ENCODE data around the gene AS3MT. TPM values are rescaled to one million over a fixed set of nuclear protein-coding genes. Genes with fewer than 3 reads are reported as not detected.
"Not testable (repeated sequence)": the region's sequence is repeated elsewhere in the genome, so short reads cannot be mapped to it uniquely, and the experiment has no call there.

AS3MT gene
- total and polyA plus RNA-seq, 12 donors: 177 to 910 (median 303) TPM

- Histone ChIP-seq H3K27me3 (no peaks in the 10 kb centered on the region), H3K4me3 (no peak overlapping the region), H3K27ac (no peak overlapping the region), H3K36me3 (replicated peaks in 1 of 2) (no peaks in the 10 kb centered on the region), H3K9me3 (replicated peaks in 1 of 3) (no peaks in the 10 kb centered on the region), H3K4me1 (replicated peaks in 1 of 2) (no peaks in the 10 kb centered on the region)
- no peak for DNase-seq
- no peak for TF ChIP-seq POLR2A (IDR thresholded peaks at IDR 0.05)
- TF ChIP-seq, protein P1, sequence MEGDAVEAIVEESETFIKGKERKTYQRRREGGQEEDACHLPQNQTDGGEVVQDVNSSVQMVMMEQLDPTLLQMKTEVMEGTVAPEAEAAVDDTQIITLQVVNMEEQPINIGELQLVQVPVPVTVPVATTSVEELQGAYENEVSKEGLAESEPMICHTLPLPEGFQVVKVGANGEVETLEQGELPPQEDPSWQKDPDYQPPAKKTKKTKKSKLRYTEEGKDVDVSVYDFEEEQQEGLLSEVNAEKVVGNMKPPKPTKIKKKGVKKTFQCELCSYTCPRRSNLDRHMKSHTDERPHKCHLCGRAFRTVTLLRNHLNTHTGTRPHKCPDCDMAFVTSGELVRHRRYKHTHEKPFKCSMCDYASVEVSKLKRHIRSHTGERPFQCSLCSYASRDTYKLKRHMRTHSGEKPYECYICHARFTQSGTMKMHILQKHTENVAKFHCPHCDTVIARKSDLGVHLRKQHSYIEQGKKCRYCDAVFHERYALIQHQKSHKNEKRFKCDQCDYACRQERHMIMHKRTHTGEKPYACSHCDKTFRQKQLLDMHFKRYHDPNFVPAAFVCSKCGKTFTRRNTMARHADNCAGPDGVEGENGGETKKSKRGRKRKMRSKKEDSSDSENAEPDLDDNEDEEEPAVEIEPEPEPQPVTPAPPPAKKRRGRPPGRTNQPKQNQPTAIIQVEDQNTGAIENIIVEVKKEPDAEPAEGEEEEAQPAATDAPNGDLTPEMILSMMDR (IDR thresholded peaks at IDR 0.05): no peak
- WGBS, 4 donors: 77 to 92% (median 90%) methylated on average over 7 to 9 of the region's 9 CpGs
- intact Hi-C loops (cut with DNase I): loop anchor here in 1 of 2 donors (10.0 kb wide), 1 partner anchor 229 kb away; no protein-coding TSS in a partner anchor
These were observed 23.8 kb upstream of the AS3MT start for GRCh38 chr10:102845352-102845902.

- peak in 3 of 7 donors; percentile 40 to 48 (median 47) for DNase-seq
- peaks cover 8 to 9% of the 10 kb centered on the region in 2 donors for H3K4me1 ChIP-seq (replicated peaks in 1 of 2)
- 80 to 87% (median 83%) methylated on average over 9 of the region's 9 CpGs for WGBS, 4 donors
- H3K4me3 ChIP-seq: no peak overlapping the region
- no peaks in the 10 kb centered on the region for H3K36me3 ChIP-seq (replicated peaks in 1 of 2)
- TF ChIP-seq POLR2A (IDR thresholded peaks at IDR 0.05): no peak
- TF ChIP-seq, protein P1 (IDR thresholded peaks at IDR 0.05): no peak
- no peaks in the 10 kb centered on the region for H3K27me3 ChIP-seq
- H3K9me3 ChIP-seq (replicated peaks in 1 of 3): no peaks in the 10 kb centered on the region
- intact Hi-C loops (cut with DNase I): no loop called here
- no peak overlapping the region for H3K27ac ChIP-seq
These were observed 19.2 kb upstream of the AS3MT start for GRCh38 chr10:102850025-102850518.

DNA sequence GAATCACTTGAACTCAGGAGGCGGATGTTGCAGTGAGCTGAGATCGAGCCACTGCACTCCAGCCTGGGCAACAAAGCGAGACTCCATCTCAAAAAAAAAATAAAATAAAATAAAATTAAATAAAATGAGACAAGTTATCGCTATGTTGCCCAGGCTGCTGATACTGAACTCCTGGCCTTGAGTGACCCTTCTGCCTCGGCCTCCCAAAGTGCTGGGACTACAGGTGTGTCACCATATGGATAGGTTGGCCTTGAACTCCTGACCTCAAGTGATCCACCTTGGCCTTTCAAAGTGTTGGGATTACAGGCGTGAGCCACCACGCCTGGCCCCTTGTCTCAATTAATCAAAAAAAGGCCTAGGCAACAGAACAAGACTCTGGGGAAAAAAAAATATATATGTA is 16.0 kb upstream of the AS3MT start:
- H3K27ac ChIP-seq; H3K27me3 ChIP-seq; H3K9me3 ChIP-seq (replicated peaks in 1 of 3); H3K36me3 ChIP-seq (replicated peaks in 1 of 2); intact Hi-C loops (cut with DNase I); H3K4me3 ChIP-seq: not testable (repeated sequence)
- 81 to 89% (median 86%) methylated on average over 7 of the region's 7 CpGs for WGBS, 4 donors
- H3K4me1 ChIP-seq (replicated peaks in 1 of 2): peaks cover 19 to 34% of the 10 kb centered on the region in 2 donors
- peak in 1 of 7 donors; percentile 54 for DNase-seq

DNA sequence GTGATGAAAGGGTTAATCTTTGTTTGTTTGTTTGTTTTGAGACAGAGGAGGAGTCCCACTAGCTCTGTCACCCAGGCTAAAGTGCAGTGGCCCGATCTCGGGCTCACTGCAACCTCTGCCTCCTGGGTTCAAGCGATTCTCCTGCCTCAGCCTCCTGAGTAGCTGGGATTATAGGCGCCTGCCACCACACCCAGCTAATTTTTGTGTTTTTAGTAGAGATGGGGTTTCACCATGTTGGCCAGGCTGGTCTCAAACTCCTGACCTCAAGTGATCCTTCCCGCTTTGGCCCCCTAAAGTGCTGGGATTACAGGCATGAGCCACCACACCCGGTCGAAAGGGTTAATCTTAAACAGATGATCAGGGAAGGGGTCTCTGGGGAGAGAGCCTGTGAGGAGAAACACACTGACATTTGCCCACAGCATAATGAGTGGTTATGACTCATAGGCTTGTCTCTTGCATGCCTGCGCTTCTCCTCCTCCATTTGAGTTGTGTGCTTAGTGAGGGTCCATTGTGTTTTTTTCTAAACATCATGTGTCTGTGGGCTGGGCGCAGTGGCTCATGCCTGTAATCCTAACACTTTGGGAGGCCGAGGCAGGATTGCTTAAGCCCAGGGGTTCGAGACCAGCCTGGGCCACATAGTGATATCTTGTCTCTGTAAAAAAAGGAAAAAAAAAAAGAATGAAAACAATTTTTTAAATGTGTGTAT is 13.4 kb upstream of the AS3MT start:
- 48 to 56% (median 54%) methylated on average over 10 to 11 of the region's 11 CpGs for WGBS, 4 donors
- DNase-seq: peak in 6 of 7 donors; percentile 25 to 63 (median 49)
- Histone ChIP-seq H3K4me3 (peak overlapping the region in 1 of 4 donors; percentile 75), H3K4me1 (replicated peaks in 1 of 2) (peaks cover 19 to 59% of the 10 kb centered on the region in 2 donors), H3K27ac (peak overlapping the region; percentile 6 to 95 (median 80))
- H3K36me3 ChIP-seq (replicated peaks in 1 of 2); H3K27me3 ChIP-seq; H3K9me3 ChIP-seq (replicated peaks in 1 of 3); intact Hi-C loops (cut with DNase I): not testable (repeated sequence)
- TF ChIP-seq POLR2A (IDR thresholded peaks at IDR 0.05): peak in 1 of 2 donors; percentile 31

DNA sequence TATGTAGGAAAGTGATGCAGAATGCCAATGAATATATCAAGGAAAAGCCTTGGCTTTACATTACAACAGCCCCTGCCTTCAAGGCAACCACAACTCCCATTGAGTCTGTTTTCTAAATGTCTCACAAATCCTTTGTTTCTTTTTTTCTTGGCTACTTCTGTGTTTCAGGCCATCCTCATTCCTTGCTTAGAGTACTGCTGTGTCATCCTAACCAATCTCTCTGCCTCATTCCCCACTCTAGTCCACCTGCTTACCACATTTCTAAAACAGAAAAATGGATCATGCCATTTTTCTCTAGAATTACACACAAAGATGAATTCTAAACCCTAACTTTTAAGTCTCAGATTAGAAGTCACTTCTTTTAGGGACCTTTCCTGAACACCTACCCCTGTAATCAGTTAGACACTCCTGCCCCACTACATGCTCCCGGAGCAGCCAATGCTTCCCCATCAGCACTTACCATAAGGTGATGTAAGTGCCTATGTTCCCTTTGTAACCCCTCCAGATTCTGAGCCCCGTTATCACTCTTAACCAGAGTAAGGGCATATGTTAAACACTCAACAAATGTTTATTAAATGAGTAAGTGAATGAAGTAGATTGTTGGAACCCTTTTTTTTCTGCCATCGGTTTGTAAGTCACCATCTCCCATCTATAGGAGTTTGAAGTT is 12.4 kb upstream of the AS3MT start:
- WGBS, 4 donors: 84 to 91% (median 88%) methylated on average over 3 of the region's 3 CpGs
- no peak for TF ChIP-seq POLR2A (IDR thresholded peaks at IDR 0.05)
- TF ChIP-seq, protein P1 (IDR thresholded peaks at IDR 0.05): no peak
- H3K36me3 ChIP-seq (replicated peaks in 1 of 2): no peaks in the 10 kb centered on the region
- no peaks in the 10 kb centered on the region for H3K9me3 ChIP-seq (replicated peaks in 1 of 3)
- no peak overlapping the region for H3K4me3 ChIP-seq
- no peaks in the 10 kb centered on the region for H3K27me3 ChIP-seq
- DNase-seq: peak in 2 of 7 donors; percentile 9 to 36
- peaks cover 19 to 60% of the 10 kb centered on the region in 2 donors for H3K4me1 ChIP-seq (replicated peaks in 1 of 2)
- intact Hi-C loops (cut with DNase I): no loop called here
- peak overlapping the region in 3 of 5 donors; percentile 64 to 95 (median 94) for H3K27ac ChIP-seq

Measured in adrenal gland (tissue), 12 donors.